GM23338 (cell line): Measurements from ENCODE around the gene PEPD. TPM values are rescaled to one million over a fixed set of nuclear protein-coding genes. Genes with fewer than 3 reads are reported as not detected.

Experiments used
- ATAC-seq: fragments of 200-7000 bp; cut with Tn5 transposase; 3 replicates; pipeline ENCODE4 v1.9.1; 2020
- DNase-seq: peaks from one replicate; pipeline ENCODE4 v3.0.0-alpha.2; 2015; ENCODE audit warnings: low spot score
- H2AFZ ChIP-seq: fragments of 200-600 bp; sonication (generic); 2 replicates; pipeline ENCODE4 v1.8.0; 2016; ENCODE audit warnings: antibody characterized with exemption, mild to moderate bottlenecking, moderate library complexity
- H3F3A ChIP-seq: fragments of 200-600 bp; sonication (generic); replicated peaks from 2 replicates; pipeline ENCODE4 v1.8.0; 2017; ENCODE audit warnings: antibody characterized with exemption, mixed run types, low read depth
- H3K27ac ChIP-seq: fragments of 200-600 bp; sonication (generic); 2 replicates; pipeline ENCODE4 v1.6.1; 2016; ENCODE audit warnings: low read depth
- H3K27me3 ChIP-seq: fragments of 200-600 bp; sonication (generic); 2 replicates; pipeline ENCODE4 v1.8.0; 2016; ENCODE audit warnings: mild to moderate bottlenecking, mixed run types, moderate library complexity; ENCODE audit not compliant: insufficient read depth
- H3K36me3 ChIP-seq: fragments of 200-600 bp; sonication (generic); 2 replicates; pipeline ENCODE4 v1.8.0; 2016; ENCODE audit warnings: mild to moderate bottlenecking; ENCODE audit not compliant: insufficient read depth
- H3K4me1 ChIP-seq: fragments of 200-600 bp; sonication (generic); 2 replicates; pipeline ENCODE4 v1.8.0; 2016; ENCODE audit warnings: mild to moderate bottlenecking, moderate library complexity; ENCODE audit not compliant: insufficient read depth
- H3K4me2 ChIP-seq: fragments of 200-600 bp; sonication (generic); 2 replicates; pipeline ENCODE4 v1.7.1; 2017; ENCODE audit warnings: mixed run types
- H3K4me3 ChIP-seq: fragments of 200-600 bp; sonication (generic); 2 replicates; pipeline ENCODE4 v1.6.1; 2016; ENCODE audit warnings: mixed run types
- H3K79me2 ChIP-seq: fragments of 200-600 bp; sonication (generic); replicated peaks from 2 replicates; pipeline ENCODE4 v1.8.0; 2017; ENCODE audit warnings: mild to moderate bottlenecking; ENCODE audit not compliant: insufficient read depth
- H3K9me2 ChIP-seq: fragments of 200-600 bp; sonication (generic); 2 replicates; pipeline ENCODE4 v1.8.0; 2017; ENCODE audit not compliant: insufficient read depth
- H4K20me1 ChIP-seq: fragments of 200-600 bp; sonication (generic); replicated peaks from 2 replicates; pipeline ENCODE4 v1.8.0; 2017; ENCODE audit warnings: mild to moderate bottlenecking; ENCODE audit not compliant: insufficient read depth
- H3K27ac Mint-ChIP-seq: 2 replicates; pipeline ENCODE4 v1.8.0; 2020; ENCODE audit warnings: inconsistent platforms, mild to moderate bottlenecking, moderate library complexity, mixed read lengths
- H3K27me3 Mint-ChIP-seq: 3 replicates; pipeline ENCODE4 v1.8.0; 2022; ENCODE audit warnings: low read depth, mild to moderate bottlenecking, moderate library complexity, mixed read lengths, inconsistent platforms; ENCODE audit not compliant: insufficient read depth, poor library complexity
- H3K36me3 Mint-ChIP-seq: 3 replicates; pipeline ENCODE4 v1.8.0; 2021; ENCODE audit warnings: low read depth, mild to moderate bottlenecking, inconsistent platforms, moderate library complexity, mixed read lengths
- H3K4me1 Mint-ChIP-seq: 3 replicates; pipeline ENCODE4 v1.8.0; 2020; ENCODE audit warnings: mild to moderate bottlenecking, inconsistent platforms, mixed read lengths
- H3K4me3 Mint-ChIP-seq: 3 replicates; pipeline ENCODE4 v1.8.0; 2021; ENCODE audit warnings: moderate library complexity, mild to moderate bottlenecking, inconsistent platforms, mixed read lengths
- H3K9me3 Mint-ChIP-seq: 3 replicates; pipeline ENCODE4 v1.8.0; 2020; ENCODE audit warnings: moderate library complexity, mild to moderate bottlenecking, inconsistent platforms, mixed read lengths
- CREB1 ChIP-seq: fragments of 250-450 bp; sonication (Bioruptor Pico); IDR thresholded peaks from 2 replicates; pipeline ENCODE4 v1.5.0; 2020; ENCODE audit warnings: low read depth, mild to moderate bottlenecking, moderate library complexity
- CTCF ChIP-seq, 2 experiments: fragments of 200-600 bp in 1 of 2; sonication (generic) in 1 of 2; conservative IDR thresholded peaks; 2 replicates each; pipeline versions ENCODE4 v1.5.1 to v1.6.1; 2016 to 2017; ENCODE audit warnings: antibody characterized with exemption in 2 of 2, low read depth in 2 of 2, mild to moderate bottlenecking in 2 of 2, moderate library complexity in 1 of 2
- ETS1 ChIP-seq: IDR thresholded peaks from 2 replicates; pipeline ENCODE4 v1.6.1; 2016; ENCODE audit warnings: antibody characterized with exemption
- EZH2 ChIP-seq: fragments of 200-600 bp; sonication (generic); IDR thresholded peaks from one replicate; pipeline ENCODE4 v1.8.0; 2017; ENCODE audit warnings: antibody characterized with exemption, mild to moderate bottlenecking, low read depth; ENCODE audit not compliant: unreplicated experiment
- EZH2phosphoT487 ChIP-seq: fragments of 200-600 bp; sonication (generic); IDR thresholded peaks from one replicate; pipeline ENCODE4 v1.8.1; 2018; ENCODE audit warnings: antibody characterized with exemption; ENCODE audit not compliant: unreplicated experiment
- JUNB ChIP-seq: IDR thresholded peaks from one replicate; pipeline ENCODE4 v1.6.1; 2016; ENCODE audit warnings: antibody characterized with exemption; ENCODE audit not compliant: unreplicated experiment
- NANOG ChIP-seq: IDR thresholded peaks from 2 replicates; pipeline ENCODE4 v1.6.1; 2016; ENCODE audit warnings: antibody characterized with exemption, borderline replicate concordance
- POLR2AphosphoS5 ChIP-seq: IDR thresholded peaks from 2 replicates; pipeline ENCODE4 v1.6.1; 2016; ENCODE audit warnings: antibody characterized with exemption, low read depth
- REST ChIP-seq: IDR thresholded peaks from one replicate; pipeline ENCODE4 v1.6.1; 2018; ENCODE audit warnings: antibody characterized with exemption; ENCODE audit not compliant: unreplicated experiment
- STAT1 ChIP-seq: IDR thresholded peaks from one replicate; pipeline ENCODE4 v1.6.1; 2016; ENCODE audit warnings: antibody characterized with exemption; ENCODE audit not compliant: unreplicated experiment
- ZNF114 ChIP-seq: fragments of 250-450 bp; sonication (Bioruptor Pico); IDR thresholded peaks from 2 replicates; pipeline ENCODE4 v1.5.0; 2020; ENCODE audit warnings: mild to moderate bottlenecking, moderate library complexity
- ZNF331 ChIP-seq: fragments of 250-450 bp; sonication (Bioruptor Pico); IDR thresholded peaks from 2 replicates; pipeline ENCODE4 v1.5.0; 2020; ENCODE audit warnings: low read depth, mild to moderate bottlenecking, moderate library complexity
- polyA plus RNA-seq: library from polyadenylated mRNA; unstranded; fragments of >200 nt; fragmentation: Nextera tagmentation; extraction: Ambion mirVana; gene quantifications from 2 replicates; pipeline ENCODE4 v1.2.1, GENCODE V29; 2016
- total RNA-seq: library from RNA; depleted of rRNA; stranded (reverse); fragments of >200 nt; shearing (Covaris generic); gene quantifications from 2 replicates; pipeline ENCODE4 v1.2.3, GENCODE V29; 2014

PEPD gene
- total and polyA plus RNA-seq, 2 experiments from 2014 or later, result 81.7 to 89.2 TPM

GRCh38 chr19:33468361-33469170 is 53.0 kb downstream of the PEPD start (continued):
- no peak for TF ChIP-seq EZH2
- TF ChIP-seq JUNB, result no peak
- no peak for TF ChIP-seq CTCF (conservative IDR thresholded peaks at IDR 0.05; ENCODE audit: low read depth in 2 of 2)
- TF ChIP-seq NANOG, result no peak

- H3K9me2 ChIP-seq, result no peaks in the 10 kb centered on the region
- H3K4me1 ChIP-seq, result no peaks in the 10 kb centered on the region
- H3K79me2 ChIP-seq, result no peaks in the 10 kb centered on the region
- no peak overlapping the region for H3K27ac ChIP-seq
- no peaks in the 10 kb centered on the region for H3K27me3 ChIP-seq
- no peak overlapping the region for H3K27ac Mint-ChIP-seq
- H3K9me3 Mint-ChIP-seq, result no peaks in the 10 kb centered on the region
- H3K4me2 ChIP-seq, result no peak overlapping the region
- H3F3A ChIP-seq, result no peaks in the 10 kb centered on the region
- peaks cover 1% of the 10 kb centered on the region for H3K27me3 Mint-ChIP-seq
- no peak overlapping the region for H3K4me3 ChIP-seq
- no peak for DNase-seq
- peaks cover 3% of the 10 kb centered on the region for H4K20me1 ChIP-seq
- ATAC-seq, result no peak
- H3K36me3 ChIP-seq, result no peaks in the 10 kb centered on the region
- H3K4me3 Mint-ChIP-seq, result no peak overlapping the region
- H3K36me3 Mint-ChIP-seq, result peaks cover 2% of the 10 kb centered on the region; the same call in 1 of the 3 replicates
- H3K4me1 Mint-ChIP-seq, result peaks cover 6% of the 10 kb centered on the region; the same call in 1 of the 3 replicates
- no peak overlapping the region for H2AFZ ChIP-seq
- TF ChIP-seq NANOG (no peak), CREB1 (no peak), ZNF114 (no peak), REST (no peak), JUNB (no peak), ZNF331 (CRISPR knock-in tag) (no peak), EZH2phosphoT487 (no peak), EZH2 (no peak), ETS1 (no peak), POLR2AphosphoS5 (no peak), CTCF (conservative IDR thresholded peaks at IDR 0.05; ENCODE audit: low read depth in 2 of 2) (no peak), STAT1 (no peak)
Observed at GRCh38 chr19:33467851-33468250, 53.7 kb downstream of the PEPD start.
